ENCODE results near the gene COMMD6.
"Not testable (repeated sequence)": the region's sequence is repeated elsewhere in the genome, so short reads cannot be mapped to it uniquely, and the experiment has no call there.

COMMD6 gene

DNA sequence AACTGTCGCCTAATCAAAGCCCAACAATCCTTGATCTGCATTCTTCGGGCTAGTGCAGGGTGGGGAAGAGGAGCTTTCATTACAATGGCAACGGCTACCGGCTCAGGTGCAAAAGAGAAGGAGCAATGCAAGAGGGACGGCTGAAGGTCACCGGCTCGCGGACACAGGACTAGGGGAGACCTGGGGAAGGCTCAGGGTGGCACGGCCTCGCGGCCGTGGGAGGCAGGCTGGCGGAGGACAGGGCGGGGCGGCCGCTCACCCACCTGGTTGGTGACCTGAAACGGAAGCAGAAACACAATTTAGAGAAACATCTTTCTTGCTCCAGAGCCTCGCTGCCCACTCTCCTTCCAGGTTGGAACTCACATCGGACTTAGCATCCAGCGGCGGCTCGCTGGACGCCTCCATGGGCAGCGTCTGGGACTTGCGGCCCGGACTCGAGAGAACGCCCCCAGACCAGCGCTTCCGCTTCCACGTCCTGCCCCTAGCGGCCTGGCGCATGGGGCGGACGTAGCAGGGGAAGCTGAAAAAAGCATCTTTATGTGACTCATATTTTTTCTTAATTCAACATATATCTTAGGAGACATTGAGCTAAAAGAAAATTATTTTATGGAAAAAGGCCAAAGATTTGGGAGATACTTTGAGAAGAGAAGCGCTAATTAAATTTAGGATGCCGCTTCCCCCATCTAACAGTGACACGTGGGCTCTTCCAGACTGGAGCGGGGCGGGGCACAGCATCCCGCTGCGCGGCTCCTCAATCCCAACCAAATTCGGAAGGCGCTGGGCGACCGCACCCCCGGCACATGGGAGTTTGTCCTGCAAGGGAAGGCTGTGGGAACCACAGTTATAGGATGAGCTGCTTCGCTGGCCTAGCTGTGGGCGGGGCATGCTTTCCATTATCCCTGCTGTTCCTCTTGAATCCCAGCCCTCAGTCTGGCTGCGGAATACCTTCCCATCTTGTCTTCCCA is at the start of gene COMMD6:
COMMD6 (minus strand) TSS at position 441 of the 965 bp plus-strand sequence; CDS start at position 405, 36 bp downstream.
- peak; percentile 22 for DNase-seq

DNA sequence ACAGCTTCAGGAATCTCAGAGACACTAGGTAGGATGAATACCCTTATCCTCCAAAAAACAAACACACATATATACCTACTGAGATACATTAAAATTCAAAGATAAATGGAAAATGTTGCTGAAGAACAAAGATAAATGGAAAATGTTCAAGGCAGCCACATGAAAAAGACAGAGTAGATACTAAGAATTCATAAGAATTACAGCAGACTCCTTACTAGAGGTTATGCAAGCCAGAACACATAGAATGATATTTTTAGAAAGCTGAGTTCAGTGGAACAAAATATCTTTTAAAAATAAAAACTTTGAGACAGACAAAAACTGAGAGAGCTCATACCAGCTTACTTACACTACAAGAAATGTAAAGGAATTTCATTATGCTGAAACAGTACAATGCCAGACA is 47.5 kb upstream of the COMMD6 start:
- DNase-seq: no peak

DNA sequence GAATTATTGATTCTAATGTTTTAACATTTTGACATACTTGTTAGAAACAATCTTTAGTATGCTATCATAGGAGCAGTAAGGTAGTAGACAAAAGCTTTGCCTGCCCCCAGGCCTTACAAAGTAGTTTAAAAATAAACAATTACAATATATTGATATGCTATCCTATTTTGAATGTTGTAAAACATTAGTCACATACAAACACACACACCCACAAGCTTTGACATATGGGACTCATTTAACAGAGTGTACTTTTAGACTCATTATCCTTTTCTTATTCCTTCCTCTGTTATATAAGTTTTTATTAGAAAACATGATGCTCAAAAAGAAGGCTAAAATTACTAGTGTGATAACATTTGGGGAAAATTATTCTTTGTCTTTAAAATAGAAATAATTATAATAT is 45.5 kb upstream of the COMMD6 start:
- no peak for DNase-seq

DNA sequence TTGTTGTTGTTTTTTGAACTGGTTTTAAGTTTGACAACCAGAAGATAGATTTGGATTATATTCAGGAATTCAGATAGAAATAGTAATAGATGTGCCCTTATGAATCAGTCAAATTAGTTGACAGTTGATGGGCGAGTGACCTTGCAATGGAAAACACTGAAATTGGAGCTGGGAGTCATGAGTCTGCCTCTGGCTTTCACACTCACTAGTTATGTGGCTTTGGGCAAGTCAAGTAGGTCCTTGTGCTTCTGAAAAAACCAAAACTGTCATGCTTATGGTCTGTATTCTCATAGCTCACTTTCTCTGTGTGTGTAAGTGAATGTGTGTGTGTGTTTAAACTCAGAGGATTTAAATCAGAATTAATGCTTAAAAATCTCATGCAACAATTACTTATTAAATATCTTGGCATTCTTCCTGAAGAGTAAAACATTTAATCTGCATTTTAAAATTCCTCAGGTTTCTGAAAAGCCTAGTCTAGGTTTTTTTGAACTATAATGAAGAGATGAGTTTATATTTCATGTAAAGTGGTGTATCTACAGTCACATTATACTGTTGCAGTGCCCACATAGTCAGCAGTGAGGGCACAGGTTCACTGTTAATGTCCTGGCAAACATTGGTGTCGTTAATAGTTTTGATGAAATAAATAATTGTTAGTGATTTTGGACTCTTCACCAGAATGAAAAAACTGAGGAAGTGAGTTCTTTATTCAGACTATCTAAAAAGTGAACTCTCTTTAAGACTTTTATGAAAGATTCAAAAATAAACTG is 44.4 kb upstream of the COMMD6 start:
- DNase-seq: no peak

DNA sequence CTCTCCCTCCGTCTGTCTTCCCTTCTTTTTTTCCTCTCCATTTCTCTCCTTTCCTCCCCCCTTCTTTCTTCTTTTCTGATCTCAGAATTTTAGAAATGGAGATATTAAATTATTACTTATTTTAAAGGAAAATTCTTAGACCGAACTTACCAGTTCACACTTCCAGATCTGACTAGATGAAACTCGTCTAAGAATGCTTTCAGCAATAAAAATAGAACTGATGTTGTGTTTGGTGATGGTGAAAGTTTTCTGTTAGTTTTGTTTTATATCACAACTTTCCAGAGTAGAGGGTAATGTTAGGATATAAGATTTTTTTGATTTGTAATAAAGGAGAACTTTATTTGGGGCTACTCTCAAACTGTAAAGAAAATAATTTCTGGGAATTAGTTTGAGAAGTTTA is 41.9 kb upstream of the COMMD6 start:
- DNase-seq: no peak

DNA sequence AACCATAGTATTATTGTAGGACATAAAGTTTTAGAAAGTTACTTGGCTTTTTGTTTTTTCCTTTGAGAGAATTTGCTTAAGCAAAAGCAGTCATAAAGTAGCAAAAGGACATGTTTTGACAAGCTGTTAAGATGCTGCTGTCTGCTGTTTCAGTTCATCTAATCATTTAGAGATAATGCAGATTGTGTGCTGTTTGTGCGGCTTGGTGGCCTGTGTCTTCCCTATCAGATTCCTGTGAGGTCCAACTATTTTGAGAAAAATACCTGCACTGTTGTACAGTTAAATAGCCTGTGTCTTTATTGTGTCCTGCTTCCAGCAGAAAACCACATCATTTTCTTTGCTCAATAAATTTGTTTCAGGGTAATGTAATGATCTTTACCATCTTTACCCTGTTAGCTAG is 31.9 kb upstream of the COMMD6 start:
- DNase-seq: no peak

DNA sequence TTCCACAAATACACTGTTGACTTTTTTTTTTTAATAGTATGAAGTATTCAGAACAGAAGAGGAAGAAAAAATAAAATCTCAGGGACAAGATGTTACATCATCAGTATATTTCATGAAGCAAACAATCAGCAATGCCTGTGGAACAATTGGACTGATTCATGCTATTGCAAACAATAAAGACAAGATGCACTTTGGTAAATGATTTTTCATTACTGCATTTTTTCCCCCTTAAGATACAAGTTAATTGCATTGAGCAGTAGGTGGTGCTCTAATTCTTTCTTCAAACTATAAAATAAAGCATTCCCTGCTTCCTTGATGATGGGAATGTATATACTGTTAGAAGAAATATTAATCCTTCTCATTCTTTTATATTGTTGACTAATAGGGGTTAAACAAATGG is 29.0 kb upstream of the COMMD6 start:
- no peak for DNase-seq

DNA sequence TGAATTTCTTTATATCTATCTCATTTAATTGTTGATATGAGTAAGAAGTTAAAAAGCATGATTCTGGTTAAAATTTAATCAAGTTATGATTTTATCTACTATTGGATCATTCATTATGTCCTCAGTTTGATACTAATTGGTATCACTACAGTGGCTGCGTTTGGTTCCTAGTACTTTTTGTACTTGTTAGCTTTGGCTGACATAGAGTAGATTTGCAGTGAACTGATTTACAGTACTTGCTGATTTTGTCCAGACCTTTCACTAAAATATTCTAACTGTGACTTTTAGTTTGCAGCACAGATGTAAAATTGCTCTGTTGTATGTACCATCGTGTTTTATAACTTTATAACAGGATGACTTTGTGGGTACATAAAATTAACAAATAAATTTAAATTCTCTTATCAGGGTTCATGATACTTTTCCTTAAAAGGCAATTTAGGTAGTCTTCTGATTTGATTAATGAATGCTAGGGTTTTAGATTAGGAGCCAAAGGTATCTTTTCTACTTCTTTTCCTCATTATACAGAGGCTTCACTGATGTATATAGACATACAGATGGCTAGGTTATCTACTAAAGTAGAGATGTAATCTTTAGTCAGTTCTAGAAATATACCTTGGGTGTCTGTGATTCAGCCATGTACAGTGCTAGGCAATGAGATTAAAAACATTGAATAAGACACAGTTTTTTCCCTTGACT is 20.7 kb upstream of the COMMD6 start:
- DNase-seq: no peak

DNA sequence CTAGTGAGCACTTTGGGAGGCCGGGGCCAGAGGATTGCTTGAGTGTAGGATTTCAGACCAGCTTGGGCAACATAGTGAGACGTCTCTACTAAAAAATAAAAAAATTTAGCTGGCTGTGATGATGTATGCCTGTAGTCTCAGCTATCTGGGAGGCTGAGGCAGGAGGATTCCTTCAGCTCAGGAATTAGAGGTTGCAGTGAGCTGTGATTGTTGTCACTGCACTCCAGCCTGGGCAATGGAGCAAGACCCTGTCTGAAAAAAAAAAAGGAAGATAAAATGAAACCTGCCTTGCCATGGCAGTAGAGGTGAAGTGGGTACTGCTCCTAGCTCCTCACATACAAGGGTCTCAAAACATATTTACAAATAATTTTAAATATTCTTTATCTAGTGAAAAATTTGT is 19.3 kb upstream of the COMMD6 start:
- DNase-seq: no peak

DNA sequence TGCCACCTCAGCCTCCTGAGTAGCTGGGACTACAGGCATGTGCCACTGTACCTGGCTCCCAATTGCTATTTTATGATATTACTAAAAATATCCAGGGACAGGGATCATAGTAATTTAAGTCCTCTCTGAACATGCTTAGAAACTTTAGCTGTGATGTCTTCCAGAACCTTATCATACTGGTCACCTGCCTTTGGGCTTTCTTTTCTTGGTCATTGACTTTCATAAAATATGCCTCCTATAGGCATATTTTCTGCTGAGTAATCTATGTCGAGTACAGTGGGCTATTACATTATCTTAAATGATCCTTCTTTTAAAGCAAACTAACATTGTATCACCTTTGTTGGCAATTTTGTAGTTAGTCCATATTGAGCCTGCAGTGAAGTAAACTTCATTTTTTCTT is 18.2 kb upstream of the COMMD6 start:
- no peak for DNase-seq

DNA sequence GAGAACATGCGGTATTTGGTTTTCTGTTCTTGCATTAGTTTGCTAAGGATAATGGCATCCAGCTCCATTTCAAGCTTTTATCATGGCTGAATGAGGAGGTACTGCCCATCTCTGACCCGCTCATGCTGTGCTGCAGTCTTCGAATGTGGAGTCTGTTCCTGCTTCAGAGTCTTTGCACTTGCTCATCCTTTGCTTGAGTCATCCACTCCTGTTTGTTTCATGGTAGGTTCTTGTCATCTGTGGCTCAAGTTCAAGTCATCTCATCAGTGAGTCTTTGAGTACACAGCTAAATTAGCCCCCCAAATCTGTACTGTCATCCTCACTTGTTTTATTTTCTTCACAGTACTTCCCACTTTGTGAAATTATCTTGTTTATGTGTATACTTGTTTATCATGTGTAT is 17.3 kb upstream of the COMMD6 start:
- no peak for DNase-seq

DNA sequence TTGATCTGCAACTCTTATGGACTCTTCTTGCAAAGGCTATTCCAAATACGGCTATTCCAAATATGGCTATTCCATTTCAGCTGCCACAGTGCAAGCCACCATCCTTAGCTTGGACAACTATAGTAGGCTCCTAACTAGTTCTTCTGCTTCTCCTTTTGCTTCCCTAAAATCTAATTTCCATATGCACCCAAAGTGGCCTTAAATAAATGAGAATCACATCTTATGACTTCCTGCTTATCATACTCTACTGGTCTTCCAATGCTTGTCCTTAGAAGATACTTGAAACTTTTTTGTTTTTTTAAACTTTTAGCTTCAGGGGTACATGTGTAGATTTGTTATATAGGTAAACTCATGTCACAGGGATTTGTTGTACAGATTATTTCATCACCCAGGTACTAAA is 16.8 kb upstream of the COMMD6 start:
- no peak for DNase-seq

DNA sequence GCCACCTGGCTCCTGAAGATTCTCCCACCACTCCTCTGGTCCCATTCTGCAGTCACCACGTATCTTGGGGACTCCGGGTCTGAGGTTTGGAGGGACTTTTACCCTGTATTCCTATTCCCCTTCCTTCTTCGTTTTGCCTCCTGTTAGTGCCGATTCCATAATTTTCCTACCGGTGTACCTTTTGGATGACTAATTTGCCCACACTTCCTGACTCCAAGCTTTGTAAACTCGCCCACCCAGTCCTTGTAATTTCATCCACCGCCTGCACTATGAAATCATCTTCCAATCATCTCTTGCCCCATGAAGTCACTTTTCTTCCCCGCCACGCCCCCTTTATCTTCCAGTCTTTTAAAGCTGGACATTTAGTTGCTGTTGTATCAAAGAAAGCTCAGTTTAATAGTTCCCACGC is 12.5 kb upstream of the COMMD6 start:
- no peak for DNase-seq

DNA sequence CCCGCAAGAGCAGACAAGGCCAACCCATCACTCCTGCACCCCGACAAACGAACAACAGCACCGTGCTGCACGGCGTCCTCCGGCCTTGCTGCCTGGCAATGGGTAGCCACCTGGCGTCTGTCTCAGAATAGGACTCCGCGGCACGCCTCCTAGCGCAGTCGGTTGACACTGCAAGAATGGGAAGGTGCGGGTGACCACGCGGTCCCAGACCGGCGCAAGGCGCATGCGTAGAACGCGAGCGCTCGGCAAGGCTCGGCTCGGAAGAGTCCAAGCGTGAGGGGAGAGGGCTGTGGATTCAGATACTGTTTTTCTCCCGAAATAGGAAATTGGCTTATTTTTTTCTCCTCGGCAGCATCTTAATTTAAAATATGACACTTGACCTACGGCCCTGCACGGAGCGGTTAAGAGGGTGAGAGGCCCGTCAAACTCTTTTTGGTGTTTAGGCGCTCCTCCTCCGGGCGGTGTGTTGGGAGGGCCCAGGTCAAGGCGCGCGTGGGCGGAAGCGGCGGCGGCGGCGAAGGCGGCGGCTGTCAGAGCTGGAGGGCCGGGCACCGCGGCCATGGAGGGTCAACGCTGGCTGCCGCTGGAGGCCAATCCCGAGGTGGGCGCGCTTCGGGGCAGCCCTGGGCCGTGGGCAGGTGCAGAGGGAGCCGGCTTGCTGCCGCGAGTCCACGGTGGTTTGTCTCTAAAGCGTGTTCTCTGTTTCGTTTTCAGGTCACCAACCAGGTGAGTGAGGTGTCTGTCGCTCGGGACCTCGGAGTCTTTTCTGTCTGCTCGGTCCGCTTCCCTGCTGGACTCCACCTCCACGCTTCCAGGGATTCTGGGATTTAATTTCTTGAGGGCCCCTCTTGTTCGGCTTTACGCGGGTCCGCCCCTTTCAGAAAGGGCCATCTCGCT is 11.9 kb upstream of the COMMD6 start, which contains the start of gene UCHL3:
UCHL3 (plus strand) TSS at position 530 of the 897 bp plus-strand sequence; CDS start at position 560, 30 bp downstream.
- peak; percentile 43 for DNase-seq

DNA sequence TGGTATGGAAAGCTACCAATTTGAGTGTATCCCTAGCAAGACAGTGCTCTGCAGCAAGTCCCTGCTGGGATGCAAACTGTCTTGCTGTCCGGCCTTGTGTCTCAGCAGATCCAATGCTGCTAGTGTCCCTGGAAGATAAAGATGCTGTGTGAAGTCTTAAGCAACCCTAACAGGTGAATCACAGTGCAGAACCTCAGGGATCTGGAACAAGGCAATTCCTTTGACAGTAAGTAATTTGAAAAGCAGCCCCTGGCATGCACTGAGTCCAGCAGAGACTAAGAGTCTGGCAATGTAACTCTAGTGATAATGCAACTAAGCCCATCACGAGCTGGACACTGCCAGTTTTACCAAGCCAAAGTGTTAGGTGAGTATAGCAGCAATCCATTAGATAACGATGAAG is 10.3 kb upstream of the COMMD6 start:
- DNase-seq: no peak

DNA sequence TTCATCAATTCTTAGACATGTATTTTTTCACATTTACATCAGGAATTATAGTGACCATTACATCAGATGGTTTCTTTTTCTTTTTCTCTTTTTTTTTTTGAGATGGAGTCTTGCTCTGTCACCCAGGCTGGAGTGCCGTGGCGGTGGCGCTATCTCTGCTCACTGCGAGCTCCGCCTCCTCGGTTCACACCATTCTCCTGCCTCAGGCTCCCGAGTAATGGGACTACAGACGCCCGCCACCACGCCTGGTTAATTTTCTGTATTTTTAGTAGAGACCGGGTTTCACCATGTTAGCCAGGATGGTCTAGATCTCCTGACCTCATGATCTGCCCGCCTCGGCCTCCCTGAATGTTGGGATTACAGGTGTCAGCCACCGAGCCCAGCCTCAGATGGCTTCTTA is 7.7 kb upstream of the COMMD6 start:
- not testable (repeated sequence) for DNase-seq

DNA sequence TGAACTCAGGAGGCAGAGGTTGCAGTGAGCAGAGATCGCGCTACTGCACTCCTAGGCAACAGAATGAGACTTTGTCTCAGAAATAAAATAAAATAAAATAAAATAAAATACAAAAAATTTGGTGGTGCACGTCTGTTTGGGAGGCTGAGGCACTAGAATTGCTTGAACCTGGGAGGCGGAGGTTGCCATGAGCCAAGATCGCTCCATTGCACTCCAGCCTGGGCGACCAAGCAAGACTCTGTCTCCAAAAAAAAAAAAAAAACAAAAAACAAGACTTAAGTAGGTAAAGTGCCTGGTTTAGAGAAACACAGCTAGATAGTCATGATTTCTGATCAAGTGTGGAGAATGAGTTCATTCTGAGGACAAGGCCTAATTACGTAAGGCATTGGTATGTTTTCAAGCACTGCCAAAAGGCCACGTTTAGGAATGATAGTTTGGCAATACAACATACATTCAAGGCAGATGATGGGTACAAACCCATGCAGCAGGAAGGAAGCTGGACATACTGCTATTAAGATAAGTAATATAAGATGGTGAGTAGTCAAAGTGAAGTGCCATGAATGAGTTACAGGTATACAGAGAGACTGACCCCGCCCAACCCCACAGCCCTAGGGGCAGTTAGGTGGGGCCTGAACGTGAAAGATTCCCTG is 7.2 kb upstream of the COMMD6 start:
- DNase-seq: no peak

DNA sequence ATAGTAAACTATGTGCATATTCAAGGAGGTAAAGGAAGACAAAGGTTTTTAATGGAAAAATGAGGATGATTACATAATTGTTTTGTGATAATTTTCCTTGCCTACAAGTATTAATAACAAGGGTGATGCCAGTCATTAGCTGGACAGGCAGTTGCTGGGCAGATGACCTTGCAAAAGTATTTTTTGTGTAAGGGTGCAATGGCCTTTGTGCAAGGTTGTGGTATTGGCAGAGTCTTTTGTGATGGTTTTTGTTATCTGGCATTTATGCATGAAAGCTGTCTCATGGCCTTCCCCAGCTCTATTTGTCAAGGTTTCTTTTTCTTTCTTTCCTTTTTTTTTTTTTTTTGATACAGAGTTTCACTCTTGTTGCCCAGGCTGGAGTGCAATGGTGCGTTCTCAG is 4.3 kb upstream of the COMMD6 start:
- DNase-seq: no peak

DNA sequence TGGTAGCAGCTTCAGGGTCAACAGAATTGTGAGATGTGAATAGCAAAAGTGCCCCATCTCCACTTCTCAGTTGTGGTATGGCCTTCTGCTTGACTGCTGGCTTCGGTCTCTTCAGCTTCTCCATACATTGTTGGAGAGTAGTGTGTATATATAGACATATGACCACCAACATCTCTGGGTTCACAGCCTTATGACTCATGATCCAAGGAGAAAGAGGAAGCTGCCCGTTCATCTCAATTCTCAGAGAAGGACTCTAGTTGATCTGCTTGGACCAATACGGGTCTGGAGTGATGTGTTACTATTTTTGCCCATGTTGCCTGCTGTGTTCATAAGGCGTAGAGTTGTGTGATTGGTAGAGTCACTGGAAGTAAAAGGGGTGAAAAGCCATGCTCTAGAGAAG is 3.6 kb upstream of the COMMD6 start:
- DNase-seq: no peak

DNA sequence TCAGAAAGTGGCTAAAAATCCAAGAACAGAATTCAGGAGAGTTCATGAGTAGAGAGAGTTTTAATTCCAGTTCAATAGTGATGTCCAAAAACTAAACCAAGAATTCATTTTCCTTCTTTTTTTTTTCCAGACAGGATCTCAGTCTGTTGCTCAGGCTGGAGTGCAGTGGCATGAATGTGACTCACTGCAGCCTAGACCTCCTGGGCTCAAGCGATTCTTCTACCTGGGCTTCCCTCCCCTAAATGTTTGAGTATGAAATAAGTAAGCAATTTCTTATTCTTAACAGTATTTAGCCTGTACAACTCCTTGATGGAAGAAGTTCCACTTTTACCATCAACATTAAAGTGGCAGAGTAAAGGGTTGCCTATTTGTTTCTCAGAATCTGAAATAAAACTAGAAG is 3.8 kb downstream of the COMMD6 start:
- no peak for DNase-seq

DNA sequence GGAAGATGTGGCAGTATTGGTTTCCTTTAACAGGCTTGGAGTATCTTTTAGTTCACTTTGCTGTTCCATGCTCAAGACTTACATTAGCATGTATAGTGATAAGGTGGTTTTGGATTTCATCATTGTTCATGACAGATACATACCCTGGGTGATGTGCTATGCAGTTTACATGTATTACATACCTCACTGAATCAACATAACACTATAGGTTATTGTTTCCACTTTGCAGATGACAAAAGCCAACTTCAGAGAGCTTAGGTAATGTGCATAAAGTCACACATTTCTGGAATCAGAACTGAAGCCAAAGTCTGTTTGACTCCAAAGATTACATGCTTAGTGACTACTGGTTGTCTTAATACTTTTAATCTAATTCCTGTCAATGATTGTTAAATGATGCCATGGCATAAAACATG is 7.1 kb downstream of the COMMD6 start:
- DNase-seq: no peak

DNA sequence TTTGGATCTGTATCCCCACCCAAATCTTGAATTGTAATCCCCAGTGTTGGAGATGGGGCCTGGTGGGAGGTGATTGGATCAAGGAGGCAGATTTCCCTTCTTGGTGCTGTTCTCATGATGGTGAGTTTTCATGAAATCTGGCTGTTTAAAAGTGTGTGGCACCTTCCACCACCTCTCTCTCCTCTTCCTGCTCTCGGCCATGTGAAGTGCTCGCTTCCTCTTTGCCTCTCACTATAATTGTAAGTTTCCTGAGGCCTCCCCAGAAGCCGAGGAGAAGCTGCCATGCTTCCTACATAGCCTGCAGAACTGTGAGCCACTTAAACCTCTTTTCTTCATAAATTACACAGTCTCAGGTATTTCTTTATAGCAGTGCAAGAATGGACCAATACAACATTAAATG is 15.7 kb downstream of the COMMD6 start:
- DNase-seq: no peak

Data from NCI-H510A (cell line).